ENCODE measurements around the gene FXYD3.
A peak's percentile ranks its signal among the peaks of the same experiment; 100 is the strongest.

FXYD3 gene

DNA sequence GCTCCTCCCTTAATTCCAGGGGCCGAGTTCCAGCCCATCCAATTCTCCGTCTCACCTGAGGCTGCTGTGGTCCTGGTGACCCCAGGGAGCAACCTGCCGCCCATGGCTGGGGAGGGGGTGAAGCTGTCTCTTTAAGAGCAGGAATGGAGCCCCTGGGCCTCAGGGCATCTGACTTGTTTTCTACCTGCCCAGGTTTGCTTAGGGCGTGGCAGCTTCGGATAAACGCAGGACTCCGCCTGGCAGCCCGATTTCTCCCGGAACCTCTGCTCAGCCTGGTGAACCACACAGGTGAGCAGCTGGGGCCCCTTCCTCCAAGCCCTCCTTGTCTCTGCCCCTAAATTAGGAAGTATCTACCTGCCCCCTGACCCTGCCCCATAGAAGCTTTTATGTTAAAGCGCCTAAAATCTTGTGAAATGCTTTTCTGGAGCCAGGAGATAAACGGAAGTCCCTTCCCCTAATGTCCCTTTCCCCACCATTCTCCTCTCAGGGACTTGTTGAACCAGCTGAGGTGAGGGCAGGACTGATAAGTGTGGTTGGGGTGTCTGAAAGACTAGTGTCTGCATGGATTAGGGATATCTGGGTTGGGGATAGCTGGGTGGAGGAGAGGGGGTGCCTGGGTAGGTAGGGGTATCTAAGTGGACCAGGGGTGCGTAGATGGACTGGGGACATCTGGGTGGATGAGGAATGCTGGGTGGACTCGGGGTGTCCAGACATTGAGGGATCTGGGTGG lies 614 bp downstream of the FXYD3 start:
- peak overlapping the region; percentile 61 for H3K27ac ChIP-seq (ENCODE audit: low read depth, low read length)
- peak overlapping the region; percentile 67 to 91 for H3K4me3 ChIP-seq (ENCODE audit: low read depth in 1 of 2, low read length in 2 of 2)
- no peaks in the 10 kb centered on the region for H3K36me3 ChIP-seq (ENCODE audit: control insufficient read depth in 1 of 2, insufficient read depth in 2 of 2, low read length in 2 of 2)
- H3K9ac ChIP-seq (ENCODE audit: low read depth in 1 of 2, low read length in 2 of 2): peak overlapping the region; percentile 86 to 87
- H3K4me1 ChIP-seq (ENCODE audit: control insufficient read depth in 1 of 2, insufficient read depth in 2 of 2, low read length in 2 of 2): peaks cover 44 to 59% of the 10 kb centered on the region in 2 donors
- no peaks in the 10 kb centered on the region for H3K27me3 ChIP-seq (ENCODE audit: control insufficient read depth in 1 of 2, insufficient read depth in 2 of 2, low read length in 2 of 2)
- H3K9me3 ChIP-seq (ENCODE audit: control insufficient read depth in 1 of 2, low read length in 2 of 2): no peaks in the 10 kb centered on the region

- peak overlapping the region; percentile 86 to 87 for H3K9ac ChIP-seq (ENCODE audit: low read depth in 1 of 2, low read length in 2 of 2)
- no peaks in the 10 kb centered on the region for H3K9me3 ChIP-seq (ENCODE audit: control insufficient read depth in 1 of 2, low read length in 2 of 2)
- peaks cover 44 to 62% of the 10 kb centered on the region in 2 donors for H3K4me1 ChIP-seq (ENCODE audit: control insufficient read depth in 1 of 2, insufficient read depth in 2 of 2, low read length in 2 of 2)
- no peak overlapping the region for H3K27ac ChIP-seq (ENCODE audit: low read depth, low read length)
- peak overlapping the region; percentile 67 to 91 for H3K4me3 ChIP-seq (ENCODE audit: low read depth in 1 of 2, low read length in 2 of 2)
- H3K36me3 ChIP-seq (ENCODE audit: control insufficient read depth in 1 of 2, insufficient read depth in 2 of 2, low read length in 2 of 2): no peaks in the 10 kb centered on the region
- no peaks in the 10 kb centered on the region for H3K27me3 ChIP-seq (ENCODE audit: control insufficient read depth in 1 of 2, insufficient read depth in 2 of 2, low read length in 2 of 2)
These were observed 1.5 kb downstream of the FXYD3 start for GRCh38 chr19:35117116-35117515.

DNA sequence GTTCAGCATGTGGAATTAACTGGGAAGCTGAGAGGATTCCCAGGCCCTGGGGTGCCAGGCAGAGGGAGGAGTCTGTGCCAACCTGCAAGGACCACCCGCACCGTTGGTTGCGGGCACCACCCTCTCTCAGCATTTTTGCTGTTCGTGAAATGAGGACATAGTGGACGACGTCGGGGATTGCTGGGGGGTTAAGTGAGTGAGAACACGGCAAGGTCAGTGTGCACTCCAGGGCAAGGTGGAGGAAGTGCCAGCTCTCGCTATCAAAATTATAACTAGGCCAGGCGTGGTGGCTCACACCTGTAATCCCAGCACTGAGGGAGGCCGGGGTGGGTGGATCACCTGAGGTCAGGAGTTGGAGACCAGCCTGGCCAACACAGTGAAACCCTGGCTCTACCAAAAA lies 2.2 kb downstream of the FXYD3 start:
- Histone ChIP-seq H3K4me3 (ENCODE audit: low read depth in 1 of 2, low read length in 2 of 2) (peak overlapping the region in 1 of 2 donors; percentile 91), H3K4me1 (ENCODE audit: control insufficient read depth in 1 of 2, insufficient read depth in 2 of 2, low read length in 2 of 2) (peaks cover 44 to 62% of the 10 kb centered on the region in 2 donors)

DNA sequence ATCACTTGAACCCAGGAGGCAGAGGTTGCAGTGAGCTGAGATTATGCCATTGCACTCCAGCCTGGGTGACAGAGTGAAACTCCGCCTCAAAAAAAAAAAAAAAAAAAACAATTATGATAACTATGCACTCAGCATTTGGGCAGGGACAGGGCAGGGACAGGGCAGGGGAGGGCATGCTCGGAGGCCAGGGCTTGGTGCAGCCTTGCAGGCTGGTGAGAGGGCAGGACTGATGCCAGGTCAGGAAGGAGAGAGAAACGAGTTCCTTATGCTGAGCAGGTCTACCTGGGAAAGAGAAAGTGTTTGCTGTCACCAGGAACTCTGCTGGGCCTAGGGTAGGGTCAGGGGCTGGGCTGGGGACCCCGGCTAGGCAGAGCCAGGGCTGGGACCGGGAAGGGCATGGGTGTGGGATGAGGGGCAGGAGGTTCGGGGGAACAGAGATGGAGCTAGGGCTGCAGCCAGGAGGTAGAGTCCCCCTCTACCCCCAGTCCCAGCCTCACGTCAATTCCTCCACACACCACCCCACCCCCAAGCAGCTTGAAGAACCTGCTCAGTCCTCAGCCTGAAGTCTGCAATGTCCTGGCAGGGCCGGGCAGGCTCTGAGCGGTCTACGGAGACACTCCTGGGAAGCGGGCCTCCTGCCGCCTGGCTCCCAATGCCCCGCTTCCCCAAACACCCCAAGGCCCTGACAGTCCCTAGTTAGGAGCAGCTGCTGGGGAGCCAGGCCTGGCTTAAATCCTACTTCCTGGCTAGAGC lies 2.8 kb downstream of the FXYD3 start:
- Histone ChIP-seq H3K9me3 (ENCODE audit: control insufficient read depth in 1 of 2, low read length in 2 of 2) (no peaks in the 10 kb centered on the region), H3K4me1 (ENCODE audit: control insufficient read depth in 1 of 2, insufficient read depth in 2 of 2, low read length in 2 of 2) (peaks cover 46 to 62% of the 10 kb centered on the region in 2 donors), H3K9ac (ENCODE audit: low read depth in 1 of 2, low read length in 2 of 2) (peak overlapping the region in 1 of 2 donors; percentile 40), H3K27me3 (ENCODE audit: control insufficient read depth in 1 of 2, insufficient read depth in 2 of 2, low read length in 2 of 2) (no peaks in the 10 kb centered on the region), H3K4me3 (ENCODE audit: low read depth in 1 of 2, low read length in 2 of 2) (peak overlapping the region in 1 of 2 donors; percentile 41), H3K36me3 (ENCODE audit: control insufficient read depth in 1 of 2, insufficient read depth in 2 of 2, low read length in 2 of 2) (no peaks in the 10 kb centered on the region), H3K27ac (ENCODE audit: low read depth, low read length) (peak overlapping the region; percentile 46)

More for the DNA sequence above, 2.2 kb downstream of the FXYD3 start:
- Histone ChIP-seq H3K36me3 (ENCODE audit: control insufficient read depth in 1 of 2, insufficient read depth in 2 of 2, low read length in 2 of 2) (no peaks in the 10 kb centered on the region), H3K9ac (ENCODE audit: low read depth in 1 of 2, low read length in 2 of 2) (peak overlapping the region in 1 of 2 donors; percentile 86), H3K27ac (ENCODE audit: low read depth, low read length) (peak overlapping the region; percentile 36), H3K9me3 (ENCODE audit: control insufficient read depth in 1 of 2, low read length in 2 of 2) (no peaks in the 10 kb centered on the region), H3K27me3 (ENCODE audit: control insufficient read depth in 1 of 2, insufficient read depth in 2 of 2, low read length in 2 of 2) (no peaks in the 10 kb centered on the region)

- Histone ChIP-seq H3K4me3 (ENCODE audit: low read depth in 1 of 2, low read length in 2 of 2) (peak overlapping the region in 1 of 2 donors; percentile 41), H3K36me3 (ENCODE audit: control insufficient read depth in 1 of 2, insufficient read depth in 2 of 2, low read length in 2 of 2) (no peaks in the 10 kb centered on the region), H3K9ac (ENCODE audit: low read depth in 1 of 2, low read length in 2 of 2) (peak overlapping the region in 1 of 2 donors; percentile 40), H3K27ac (ENCODE audit: low read depth, low read length) (no peak overlapping the region), H3K27me3 (ENCODE audit: control insufficient read depth in 1 of 2, insufficient read depth in 2 of 2, low read length in 2 of 2) (no peaks in the 10 kb centered on the region), H3K9me3 (ENCODE audit: control insufficient read depth in 1 of 2, low read length in 2 of 2) (no peaks in the 10 kb centered on the region), H3K4me1 (ENCODE audit: control insufficient read depth in 1 of 2, insufficient read depth in 2 of 2, low read length in 2 of 2) (peaks cover 52 to 69% of the 10 kb centered on the region in 2 donors)
These were observed 3.5 kb downstream of the FXYD3 start for GRCh38 chr19:35119091-35119490.

DNA sequence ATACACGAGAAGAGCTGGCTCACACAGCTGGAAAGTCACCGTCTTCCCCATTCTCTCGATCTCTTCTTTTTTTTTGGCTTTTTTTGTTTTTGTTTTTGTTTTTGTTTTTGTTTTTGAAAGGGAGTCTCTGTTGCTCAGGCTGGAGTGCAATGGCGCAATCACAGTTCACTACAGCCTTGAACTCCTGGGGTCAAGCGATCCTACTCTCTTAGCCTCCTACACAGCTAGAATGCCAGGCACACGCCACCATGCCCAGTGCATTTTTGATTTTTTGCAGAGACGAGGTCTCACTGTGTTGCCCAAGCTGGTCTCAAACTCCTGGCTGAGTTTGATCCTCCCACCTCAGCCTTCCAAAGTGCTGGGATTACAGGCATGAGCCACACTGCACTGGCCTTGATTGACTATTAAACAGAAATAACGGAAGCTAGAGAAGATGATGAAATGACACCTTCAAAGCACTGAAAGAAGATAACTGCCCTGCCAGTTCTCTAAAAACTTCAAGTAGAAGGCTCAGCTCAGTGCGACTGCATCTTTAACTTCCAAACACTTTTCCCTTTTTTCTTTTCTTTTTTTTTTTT lies 4.0 kb downstream of the FXYD3 start:
- Histone ChIP-seq H3K9me3 (ENCODE audit: control insufficient read depth in 1 of 2, low read length in 2 of 2) (no peaks in the 10 kb centered on the region), H3K4me3 (ENCODE audit: low read depth in 1 of 2, low read length in 2 of 2) (no peak overlapping the region), H3K36me3 (ENCODE audit: control insufficient read depth in 1 of 2, insufficient read depth in 2 of 2, low read length in 2 of 2) (no peaks in the 10 kb centered on the region), H3K4me1 (ENCODE audit: control insufficient read depth in 1 of 2, insufficient read depth in 2 of 2, low read length in 2 of 2) (peaks cover 51 to 68% of the 10 kb centered on the region in 2 donors), H3K27ac (ENCODE audit: low read depth, low read length) (no peak overlapping the region), H3K9ac (ENCODE audit: low read depth in 1 of 2, low read length in 2 of 2) (no peak overlapping the region), H3K27me3 (ENCODE audit: control insufficient read depth in 1 of 2, insufficient read depth in 2 of 2, low read length in 2 of 2) (no peaks in the 10 kb centered on the region)

- no peak overlapping the region for H3K27ac ChIP-seq (ENCODE audit: low read depth, low read length)
- H3K4me1 ChIP-seq (ENCODE audit: control insufficient read depth in 1 of 2, insufficient read depth in 2 of 2, low read length in 2 of 2): peaks cover 50 to 66% of the 10 kb centered on the region in 2 donors
- no peaks in the 10 kb centered on the region for H3K36me3 ChIP-seq (ENCODE audit: control insufficient read depth in 1 of 2, insufficient read depth in 2 of 2, low read length in 2 of 2)
These were observed 4.9 kb downstream of the FXYD3 start for GRCh38 chr19:35120492-35120891.

DNA sequence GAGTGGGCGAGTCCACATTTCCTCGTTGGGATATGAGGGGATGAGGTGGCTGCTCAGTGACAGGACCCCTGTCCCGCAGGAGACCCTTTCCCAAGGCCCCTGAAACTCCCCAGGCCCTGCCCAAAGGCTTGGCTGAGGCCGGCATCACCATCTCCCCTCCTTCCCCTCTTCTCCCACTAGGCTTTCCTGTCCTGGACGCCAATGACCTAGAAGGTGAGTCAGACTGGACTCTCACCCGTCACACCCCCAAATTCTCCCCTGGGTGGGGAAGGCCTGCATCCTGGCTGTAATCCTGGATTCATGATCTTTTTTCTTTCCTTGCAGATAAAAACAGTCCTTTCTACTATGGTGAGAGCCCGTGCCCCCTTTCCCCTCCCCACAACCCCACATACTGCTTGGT lies 5.3 kb downstream of the FXYD3 start:
- Histone ChIP-seq H3K4me3 (ENCODE audit: low read depth in 1 of 2, low read length in 2 of 2) (peak overlapping the region in 1 of 2 donors; percentile 6), H3K36me3 (ENCODE audit: control insufficient read depth in 1 of 2, insufficient read depth in 2 of 2, low read length in 2 of 2) (no peaks in the 10 kb centered on the region), H3K4me1 (ENCODE audit: control insufficient read depth in 1 of 2, insufficient read depth in 2 of 2, low read length in 2 of 2) (peaks cover 50 to 68% of the 10 kb centered on the region in 2 donors), H3K9me3 (ENCODE audit: control insufficient read depth in 1 of 2, low read length in 2 of 2) (no peaks in the 10 kb centered on the region), H3K27me3 (ENCODE audit: control insufficient read depth in 1 of 2, insufficient read depth in 2 of 2, low read length in 2 of 2) (no peaks in the 10 kb centered on the region), H3K9ac (ENCODE audit: low read depth in 1 of 2, low read length in 2 of 2) (no peak overlapping the region), H3K27ac (ENCODE audit: low read depth, low read length) (no peak overlapping the region)

More at GRCh38 chr19:35120492-35120891, 4.9 kb downstream of the FXYD3 start:
- H3K27me3 ChIP-seq (ENCODE audit: control insufficient read depth in 1 of 2, insufficient read depth in 2 of 2, low read length in 2 of 2): no peaks in the 10 kb centered on the region
- H3K9me3 ChIP-seq (ENCODE audit: control insufficient read depth in 1 of 2, low read length in 2 of 2): no peaks in the 10 kb centered on the region
- H3K4me3 ChIP-seq (ENCODE audit: low read depth in 1 of 2, low read length in 2 of 2): peak overlapping the region in 1 of 2 donors; percentile 6
- no peak overlapping the region for H3K9ac ChIP-seq (ENCODE audit: low read depth in 1 of 2, low read length in 2 of 2)

DNA sequence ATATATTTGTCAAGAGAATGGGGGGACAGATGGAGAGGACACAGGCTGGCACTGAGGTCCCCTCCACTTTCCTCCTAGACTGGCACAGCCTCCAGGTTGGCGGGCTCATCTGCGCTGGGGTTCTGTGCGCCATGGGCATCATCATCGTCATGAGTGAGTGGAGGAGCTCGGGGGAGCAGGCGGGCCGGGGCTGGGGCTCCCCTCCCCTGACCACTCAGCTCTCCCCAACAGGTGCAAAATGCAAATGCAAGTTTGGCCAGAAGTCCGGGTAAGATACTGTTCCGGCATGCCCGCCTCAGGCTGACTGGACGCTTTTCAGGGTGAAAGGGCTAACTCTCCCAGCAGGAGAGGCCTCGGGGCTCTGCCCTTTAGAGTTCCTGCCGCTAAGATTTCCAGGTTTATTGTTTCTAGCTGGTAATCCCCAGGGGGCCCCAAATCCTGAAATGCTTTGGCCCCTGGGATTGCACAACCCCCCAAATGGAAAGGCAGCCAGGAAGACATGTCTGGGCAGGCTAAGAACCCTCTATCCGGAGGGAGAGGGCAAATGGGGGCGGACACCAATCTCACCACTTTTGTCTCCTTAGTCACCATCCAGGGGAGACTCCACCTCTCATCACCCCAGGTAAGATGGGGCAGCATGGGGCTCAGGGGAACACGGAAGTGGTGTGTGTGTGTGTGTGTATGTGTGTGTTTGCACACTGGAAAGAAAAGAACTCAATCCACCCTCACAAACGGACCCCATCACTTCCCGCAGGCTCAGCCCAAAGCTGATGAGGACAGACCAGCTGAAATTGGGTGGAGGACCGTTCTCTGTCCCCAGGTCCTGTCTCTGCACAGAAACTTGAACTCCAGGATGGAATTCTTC lies 7.3 kb downstream of the FXYD3 start:
- Histone ChIP-seq H3K27ac (ENCODE audit: low read depth, low read length) (no peak overlapping the region), H3K9me3 (ENCODE audit: control insufficient read depth in 1 of 2, low read length in 2 of 2) (no peaks in the 10 kb centered on the region), H3K9ac (ENCODE audit: low read depth in 1 of 2, low read length in 2 of 2) (no peak overlapping the region), H3K4me3 (ENCODE audit: low read depth in 1 of 2, low read length in 2 of 2) (no peak overlapping the region), H3K4me1 (ENCODE audit: control insufficient read depth in 1 of 2, insufficient read depth in 2 of 2, low read length in 2 of 2) (peaks cover 50% of the 10 kb centered on the region in 2 donors), H3K36me3 (ENCODE audit: control insufficient read depth in 1 of 2, insufficient read depth in 2 of 2, low read length in 2 of 2) (no peaks in the 10 kb centered on the region), H3K27me3 (ENCODE audit: control insufficient read depth in 1 of 2, insufficient read depth in 2 of 2, low read length in 2 of 2) (no peaks in the 10 kb centered on the region)

All from duodenal mucosa (tissue), 2 donors.